DOHH2 (cell line): ENCODE results near the gene PTPRK.

ENCODE experiments used
- H3F3A ChIP-seq: fragments of 200-600 bp; sonication (generic), shearing (Covaris generic); 2 replicates; pipeline ENCODE4 v1.6.0; 2016; ENCODE audit warnings: antibody characterized with exemption, mild to moderate bottlenecking; ENCODE audit not compliant: control insufficient read depth, insufficient read depth
- H3K27ac ChIP-seq: fragments of 200-600 bp; sonication (generic); 2 replicates; pipeline ENCODE4 v1.5.1; 2014; ENCODE audit warnings: low read depth, mild to moderate bottlenecking, low read length, moderate library complexity
- H3K27me3 ChIP-seq: fragments of 200-600 bp; sonication (generic); 2 replicates; pipeline ENCODE4 v1.6.1; 2014; ENCODE audit warnings: mild to moderate bottlenecking, low read length, mixed read lengths; ENCODE audit not compliant: control insufficient read depth
- H3K36me3 ChIP-seq: fragments of 200-600 bp; sonication (generic); 2 replicates; pipeline ENCODE4 v1.6.1; 2014; ENCODE audit warnings: mild to moderate bottlenecking, low read length, moderate library complexity, mixed read lengths; ENCODE audit not compliant: control insufficient read depth
- H3K4me1 ChIP-seq: fragments of 200-600 bp; sonication (generic); 2 replicates; pipeline ENCODE4 v1.6.1; 2014; ENCODE audit warnings: mild to moderate bottlenecking, low read length, mixed read lengths; ENCODE audit not compliant: control insufficient read depth
- H3K4me2 ChIP-seq: fragments of 200-600 bp; sonication (generic); 2 replicates; pipeline ENCODE4 v1.6.0; 2014; ENCODE audit warnings: mild to moderate bottlenecking, low read length, moderate library complexity
- H3K4me3 ChIP-seq: fragments of 200-600 bp; sonication (generic); 2 replicates; pipeline ENCODE4 v1.5.1; 2014; ENCODE audit warnings: mild to moderate bottlenecking, low read length, mixed read lengths
- H3K79me2 ChIP-seq: fragments of 200-600 bp; sonication (generic); 2 replicates; pipeline ENCODE4 v1.6.1; 2014; ENCODE audit warnings: mild to moderate bottlenecking, low read length, mixed read lengths; ENCODE audit not compliant: control insufficient read depth
- H3K9me2 ChIP-seq: fragments of 200-600 bp; sonication (generic); replicated peaks from 2 replicates; pipeline ENCODE4 v1.6.1; 2014; ENCODE audit warnings: mild to moderate bottlenecking, low read length, mixed read lengths; ENCODE audit not compliant: control insufficient read depth
- H3K9me3 ChIP-seq: fragments of 200-600 bp; sonication (generic); 2 replicates; pipeline ENCODE4 v1.6.1; 2014; ENCODE audit warnings: antibody characterized with exemption, low read length, mixed read lengths; ENCODE audit not compliant: control insufficient read depth, insufficient read depth
- H4K20me1 ChIP-seq: fragments of 200-600 bp; sonication (generic); 2 replicates; pipeline ENCODE4 v1.6.0; 2014; ENCODE audit warnings: low read depth, mild to moderate bottlenecking, antibody characterized with exemption, low read length, moderate library complexity; ENCODE audit not compliant: control insufficient read depth, insufficient read depth
- CTCF ChIP-seq: fragments of 200-600 bp; sonication (generic); IDR thresholded peaks from one replicate; pipeline ENCODE4 v1.5.1; 2014; ENCODE audit warnings: antibody characterized with exemption, mild to moderate bottlenecking, low read depth, low read length; ENCODE audit not compliant: poor library complexity, severe bottlenecking
- EZH2phosphoT487 ChIP-seq: fragments of 200-600 bp; sonication (generic); IDR thresholded peaks from 2 replicates; pipeline ENCODE4 v1.6.1; 2017; ENCODE audit warnings: borderline replicate concordance, mild to moderate bottlenecking, antibody characterized with exemption, low read length, moderate library complexity, mixed read lengths

PTPRK gene

GRCh38 chr6:128099571-128100197 lies 420.7 kb downstream of the PTPRK start:
- Histone ChIP-seq H3K27ac (no peak overlapping the region), H4K20me1 (no peaks in the 10 kb centered on the region), H3K4me1 (no peaks in the 10 kb centered on the region), H3K27me3 (no peaks in the 10 kb centered on the region), H3K9me2 (no peaks in the 10 kb centered on the region), H3K36me3 (no peaks in the 10 kb centered on the region), H3K9me3 (no peaks in the 10 kb centered on the region), H3K79me2 (no peaks in the 10 kb centered on the region), H3K4me2 (no peak overlapping the region), H3K4me3 (no peak overlapping the region), H3F3A (no peaks in the 10 kb centered on the region)
- TF ChIP-seq EZH2phosphoT487 (no peak), CTCF (no peak)

- Histone ChIP-seq H3F3A (no peaks in the 10 kb centered on the region), H3K36me3 (no peaks in the 10 kb centered on the region), H4K20me1 (no peaks in the 10 kb centered on the region), H3K4me2 (no peak overlapping the region), H3K27ac (no peak overlapping the region), H3K27me3 (no peaks in the 10 kb centered on the region), H3K9me2 (no peaks in the 10 kb centered on the region), H3K9me3 (no peaks in the 10 kb centered on the region), H3K79me2 (no peaks in the 10 kb centered on the region), H3K4me1 (no peaks in the 10 kb centered on the region), H3K4me3 (no peak overlapping the region)
- TF ChIP-seq EZH2phosphoT487 (no peak), CTCF (no peak)
Observed at GRCh38 chr6:128098000-128098581, 422.3 kb downstream of the PTPRK start.

GRCh38 chr6:128097009-128097408 lies 423.4 kb downstream of the PTPRK start:
- H3K4me1 ChIP-seq, result no peaks in the 10 kb centered on the region
- H3K4me3 ChIP-seq, result no peak overlapping the region
- H3K9me3 ChIP-seq, result no peaks in the 10 kb centered on the region
- no peaks in the 10 kb centered on the region for H3K79me2 ChIP-seq
- H3K27me3 ChIP-seq, result no peaks in the 10 kb centered on the region
- H4K20me1 ChIP-seq, result no peaks in the 10 kb centered on the region
- no peaks in the 10 kb centered on the region for H3K36me3 ChIP-seq
- no peaks in the 10 kb centered on the region for H3F3A ChIP-seq
- TF ChIP-seq EZH2phosphoT487 (no peak), CTCF (no peak)
- H3K9me2 ChIP-seq, result no peaks in the 10 kb centered on the region
- H3K4me2 ChIP-seq, result no peak overlapping the region
- H3K27ac ChIP-seq, result no peak overlapping the region
